GM23338 (cell line): ENCODE results near the gene RPL10. TPM values are rescaled to one million over a fixed set of nuclear protein-coding genes. Genes with fewer than 3 reads are reported as not detected.

ENCODE experiments used
- ATAC-seq: fragments of 200-7000 bp; cut with Tn5 transposase; 3 replicates; pipeline ENCODE4 v1.9.1; 2020
- DNase-seq: peaks from one replicate; pipeline ENCODE4 v3.0.0-alpha.2; 2015; ENCODE audit warnings: low spot score
- H2AFZ ChIP-seq: fragments of 200-600 bp; sonication (generic); 2 replicates; pipeline ENCODE4 v1.8.0; 2016; ENCODE audit warnings: antibody characterized with exemption, mild to moderate bottlenecking, moderate library complexity
- H3F3A ChIP-seq: fragments of 200-600 bp; sonication (generic); replicated peaks from 2 replicates; pipeline ENCODE4 v1.8.0; 2017; ENCODE audit warnings: antibody characterized with exemption, mixed run types, low read depth
- H3K27ac ChIP-seq: fragments of 200-600 bp; sonication (generic); 2 replicates; pipeline ENCODE4 v1.6.1; 2016; ENCODE audit warnings: low read depth
- H3K27me3 ChIP-seq: fragments of 200-600 bp; sonication (generic); 2 replicates; pipeline ENCODE4 v1.8.0; 2016; ENCODE audit warnings: mild to moderate bottlenecking, mixed run types, moderate library complexity; ENCODE audit not compliant: insufficient read depth
- H3K36me3 ChIP-seq: fragments of 200-600 bp; sonication (generic); 2 replicates; pipeline ENCODE4 v1.8.0; 2016; ENCODE audit warnings: mild to moderate bottlenecking; ENCODE audit not compliant: insufficient read depth
- H3K4me1 ChIP-seq: fragments of 200-600 bp; sonication (generic); 2 replicates; pipeline ENCODE4 v1.8.0; 2016; ENCODE audit warnings: mild to moderate bottlenecking, moderate library complexity; ENCODE audit not compliant: insufficient read depth
- H3K4me2 ChIP-seq: fragments of 200-600 bp; sonication (generic); 2 replicates; pipeline ENCODE4 v1.7.1; 2017; ENCODE audit warnings: mixed run types
- H3K4me3 ChIP-seq: fragments of 200-600 bp; sonication (generic); 2 replicates; pipeline ENCODE4 v1.6.1; 2016; ENCODE audit warnings: mixed run types
- H3K79me2 ChIP-seq: fragments of 200-600 bp; sonication (generic); replicated peaks from 2 replicates; pipeline ENCODE4 v1.8.0; 2017; ENCODE audit warnings: mild to moderate bottlenecking; ENCODE audit not compliant: insufficient read depth
- H3K9me2 ChIP-seq: fragments of 200-600 bp; sonication (generic); 2 replicates; pipeline ENCODE4 v1.8.0; 2017; ENCODE audit not compliant: insufficient read depth
- H4K20me1 ChIP-seq: fragments of 200-600 bp; sonication (generic); replicated peaks from 2 replicates; pipeline ENCODE4 v1.8.0; 2017; ENCODE audit warnings: mild to moderate bottlenecking; ENCODE audit not compliant: insufficient read depth
- H3K27ac Mint-ChIP-seq: 2 replicates; pipeline ENCODE4 v1.8.0; 2020; ENCODE audit warnings: inconsistent platforms, mild to moderate bottlenecking, moderate library complexity, mixed read lengths
- H3K27me3 Mint-ChIP-seq: 3 replicates; pipeline ENCODE4 v1.8.0; 2022; ENCODE audit warnings: low read depth, mild to moderate bottlenecking, moderate library complexity, mixed read lengths, inconsistent platforms; ENCODE audit not compliant: insufficient read depth, poor library complexity
- H3K36me3 Mint-ChIP-seq: 3 replicates; pipeline ENCODE4 v1.8.0; 2021; ENCODE audit warnings: low read depth, mild to moderate bottlenecking, inconsistent platforms, moderate library complexity, mixed read lengths
- H3K4me1 Mint-ChIP-seq: 3 replicates; pipeline ENCODE4 v1.8.0; 2020; ENCODE audit warnings: mild to moderate bottlenecking, inconsistent platforms, mixed read lengths
- H3K4me3 Mint-ChIP-seq: 3 replicates; pipeline ENCODE4 v1.8.0; 2021; ENCODE audit warnings: moderate library complexity, mild to moderate bottlenecking, inconsistent platforms, mixed read lengths
- H3K9me3 Mint-ChIP-seq: 3 replicates; pipeline ENCODE4 v1.8.0; 2020; ENCODE audit warnings: moderate library complexity, mild to moderate bottlenecking, inconsistent platforms, mixed read lengths
- CREB1 ChIP-seq: fragments of 250-450 bp; sonication (Bioruptor Pico); IDR thresholded peaks from 2 replicates; pipeline ENCODE4 v1.5.0; 2020; ENCODE audit warnings: low read depth, mild to moderate bottlenecking, moderate library complexity
- POLR2AphosphoS5 ChIP-seq: IDR thresholded peaks from 2 replicates; pipeline ENCODE4 v1.6.1; 2016; ENCODE audit warnings: antibody characterized with exemption, low read depth
- REST ChIP-seq: IDR thresholded peaks from one replicate; pipeline ENCODE4 v1.6.1; 2018; ENCODE audit warnings: antibody characterized with exemption; ENCODE audit not compliant: unreplicated experiment
- ZNF331 ChIP-seq: fragments of 250-450 bp; sonication (Bioruptor Pico); IDR thresholded peaks from 2 replicates; pipeline ENCODE4 v1.5.0; 2020; ENCODE audit warnings: low read depth, mild to moderate bottlenecking, moderate library complexity
- ZNF462 ChIP-seq: fragments of 250-450 bp; sonication (Bioruptor Pico); IDR thresholded peaks from 2 replicates; pipeline ENCODE4 v1.5.0; 2020; ENCODE audit warnings: mild to moderate bottlenecking, moderate library complexity
- polyA plus RNA-seq: library from polyadenylated mRNA; unstranded; fragments of >200 nt; fragmentation: Nextera tagmentation; extraction: Ambion mirVana; gene quantifications from 2 replicates; pipeline ENCODE4 v1.2.1, GENCODE V29; 2016
- total RNA-seq: library from RNA; depleted of rRNA; stranded (reverse); fragments of >200 nt; shearing (Covaris generic); gene quantifications from 2 replicates; pipeline ENCODE4 v1.2.3, GENCODE V29; 2014

The RPL10 gene
- total and polyA plus RNA-seq, 2 experiments from 2014 or later: 1,696 to 4,929 TPM

- Histone ChIP-seq H3F3A (peaks cover 6% of the 10 kb centered on the region), H3K36me3 (peaks cover 17% of the 10 kb centered on the region), H3K27me3 (no peaks in the 10 kb centered on the region), H3K4me3 (no peak overlapping the region), H3K27ac (no peak overlapping the region), H3K4me2 (no peak overlapping the region), H2AFZ (no peak overlapping the region), H3K4me1 (no peaks in the 10 kb centered on the region), H3K9me2 (no peaks in the 10 kb centered on the region), H4K20me1 (no peaks in the 10 kb centered on the region), H3K79me2 (no peaks in the 10 kb centered on the region)
- DNase-seq: no peak
- H3K4me1 Mint-ChIP-seq: no peaks in the 10 kb centered on the region; the same call in 2 of the 3 replicates
- peaks cover 5% of the 10 kb centered on the region for H3K27me3 Mint-ChIP-seq
- TF ChIP-seq REST: no peak
- no peak for TF ChIP-seq POLR2AphosphoS5
- no peak for TF ChIP-seq ZNF331 (CRISPR knock-in tag)
- TF ChIP-seq CREB1 (CRISPR knock-in tag): no peak
- H3K27ac Mint-ChIP-seq: no peak overlapping the region
- no peak overlapping the region for H3K4me3 Mint-ChIP-seq
- no peak for ATAC-seq
- H3K9me3 Mint-ChIP-seq: no peaks in the 10 kb centered on the region; the same call in 2 of the 3 replicates
- H3K36me3 Mint-ChIP-seq: peaks cover 71% of the 10 kb centered on the region
Measured at GRCh38 chrX:154355776-154356140, 42.4 kb upstream of the RPL10 start.

- Mint-ChIP-seq H3K9me3 (no peaks in the 10 kb centered on the region; the same call in 2 of the 3 replicates), H3K4me3 (no peak overlapping the region), H3K36me3 (peaks cover 72% of the 10 kb centered on the region), H3K4me1 (no peaks in the 10 kb centered on the region; the same call in 2 of the 3 replicates), H3K27ac (peak overlapping the region; percentile 31; the same call in 1 of the 2 replicates), H3K27me3 (peaks cover 5% of the 10 kb centered on the region)
- Histone ChIP-seq H3K36me3 (peaks cover 21% of the 10 kb centered on the region), H2AFZ (no peak overlapping the region), H3K9me2 (no peaks in the 10 kb centered on the region), H3K27me3 (no peaks in the 10 kb centered on the region), H3K4me3 (no peak overlapping the region), H3F3A (peaks cover 6% of the 10 kb centered on the region), H3K4me1 (no peaks in the 10 kb centered on the region), H3K79me2 (0 out of 2 replicates have a peak, but pooled peaks cover under 1% of the 10 kb centered on the region), H3K4me2 (no peak overlapping the region), H3K27ac (no peak overlapping the region), H4K20me1 (no peaks in the 10 kb centered on the region)
- no peak for TF ChIP-seq ZNF462 (CRISPR knock-in tag)
- ATAC-seq (no peak), DNase-seq (no peak)
Measured at GRCh38 chrX:154356596-154356995, 41.6 kb upstream of the RPL10 start.
